LNCaP clone FGC (cell line): Measurements from ENCODE around the gene AKT2.
A peak's percentile ranks its signal among the peaks of the same experiment; 100 is the strongest.

Experiments
- DNase-seq: peaks from one replicate; pipeline ENCODE4 v3.0.0-alpha.2; 2011; ENCODE audit warnings: low read depth
- H3K4me3 ChIP-seq: 2 replicates; pipeline ENCODE4 v1.5.1; 2011; ENCODE audit warnings: mild to moderate bottlenecking, low read depth, low read length, control low read depth
- CTCF ChIP-seq: IDR thresholded peaks from 2 replicates; pipeline ENCODE4 v1.5.1; 2012; ENCODE audit warnings: mild to moderate bottlenecking; ENCODE audit not compliant: control insufficient read depth, insufficient read depth; ENCODE audit errors: extremely low read depth

Gene AKT2

GRCh38 chr19:40263440-40264313, 21.5 kb downstream of the AKT2 start:
- DNase-seq: no peak
- TF ChIP-seq CTCF: no peak

GRCh38 chr19:40262422-40262821, 22.7 kb downstream of the AKT2 start:
- TF ChIP-seq CTCF: no peak
- no peak for DNase-seq
- no peak overlapping the region for H3K4me3 ChIP-seq

More at GRCh38 chr19:40263440-40264313, 21.5 kb downstream of the AKT2 start:
- H3K4me3 ChIP-seq: no peak overlapping the region

GRCh38 chr19:40261631-40262030, 23.5 kb downstream of the AKT2 start:
- DNase-seq: no peak
- no peak for TF ChIP-seq CTCF
- H3K4me3 ChIP-seq: no peak overlapping the region

- no peak overlapping the region for H3K4me3 ChIP-seq
- no peak for TF ChIP-seq CTCF
- DNase-seq: peak; percentile 97
These were observed 28.0 kb downstream of the AKT2 start for GRCh38 chr19:40257096-40257517.

GRCh38 chr19:40256512-40256911, 28.6 kb downstream of the AKT2 start:
- H3K4me3 ChIP-seq: no peak overlapping the region
- TF ChIP-seq CTCF: no peak
- no peak for DNase-seq

GRCh38 chr19:40255619-40256166, 29.5 kb downstream of the AKT2 start:
- H3K4me3 ChIP-seq: no peak overlapping the region
- no peak for TF ChIP-seq CTCF
- no peak for DNase-seq
